Liver (tissue), 9 donors: ENCODE results near the gene ANKRD53. TPM values are rescaled to one million over a fixed set of nuclear protein-coding genes. Genes with fewer than 3 reads are reported as not detected.

Experiments
- DNase-seq: peaks from one replicate; pipeline ENCODE4 v3.0.0-alpha.2; 2017; ENCODE audit warnings: low spot score
- H3K27ac ChIP-seq, 2 donors: one replicate each; pipeline ENCODE4 v1.7.0; 2013; ENCODE audit warnings: inconsistent platforms in 2 of 2, low read length in 2 of 2, control low read depth in 1 of 2, low read depth in 1 of 2, mild to moderate bottlenecking in 1 of 2
- H3K27me3 ChIP-seq, 4 donors: one replicate each; pipeline versions ENCODE4 v1.6.1 to v1.7.0; 2013; ENCODE audit warnings: low read length in 3 of 4, inconsistent platforms in 1 of 4, mild to moderate bottlenecking in 1 of 4, moderate library complexity in 1 of 4; ENCODE audit not compliant: control insufficient read depth in 4 of 4, insufficient read depth in 4 of 4
- H3K36me3 ChIP-seq, 4 donors: one replicate each; pipeline versions ENCODE4 v1.6.1 to v1.7.0; 2013; ENCODE audit warnings: low read length in 3 of 4, mild to moderate bottlenecking in 3 of 4, low read depth in 1 of 4, moderate library complexity in 1 of 4; ENCODE audit not compliant: control insufficient read depth in 4 of 4, insufficient read depth in 3 of 4
- H3K4me1 ChIP-seq, 4 donors: one replicate each; pipeline versions ENCODE4 v1.6.1 to v1.7.0; 2013; ENCODE audit warnings: low read length in 3 of 4, mild to moderate bottlenecking in 3 of 4, moderate library complexity in 1 of 4; ENCODE audit not compliant: control insufficient read depth in 4 of 4, insufficient read depth in 4 of 4
- H3K4me3 ChIP-seq, 3 donors: one replicate each; pipeline versions ENCODE4 v1.6.1 to v1.7.0; 2013; ENCODE audit warnings: low read length in 3 of 3, control low read depth in 1 of 3, low read depth in 1 of 3, mild to moderate bottlenecking in 1 of 3
- H3K9ac ChIP-seq, 2 donors: one replicate each; pipeline ENCODE4 v1.7.0; 2013; ENCODE audit warnings: low read length in 2 of 2, mild to moderate bottlenecking in 2 of 2, moderate library complexity in 2 of 2, control low read depth in 1 of 2, low read depth in 1 of 2
- H3K9me3 ChIP-seq, 4 donors: one replicate each; pipeline versions ENCODE4 v1.6.1 to v1.7.0; 2013; ENCODE audit warnings: low read length in 3 of 4; ENCODE audit not compliant: control insufficient read depth in 4 of 4
- ATF3 ChIP-seq: IDR thresholded peaks from 2 replicates; pipeline ENCODE4 v1.6.1; 2016; ENCODE audit warnings: antibody characterized with exemption
- CTCF ChIP-seq: fragments of 150-350 bp; IDR thresholded peaks from 2 replicates; pipeline ENCODE4 v1.5.1; 2017; ENCODE audit warnings: improper control_type of control experiment, low read depth, low read length; ENCODE audit not compliant: missing input control
- FOXA1 ChIP-seq: IDR thresholded peaks from 2 replicates; pipeline ENCODE4 v1.6.1; 2016; ENCODE audit warnings: antibody characterized with exemption
- GABPA ChIP-seq, 2 donors: IDR thresholded peaks in 1 of 2; conservative IDR thresholded peaks in 1 of 2; 2 replicates each; pipeline ENCODE4 v1.6.1; 2016; ENCODE audit warnings: antibody characterized with exemption in 2 of 2, mild to moderate bottlenecking in 1 of 2, moderate library complexity in 1 of 2
- HNF4A ChIP-seq, 2 donors: conservative IDR thresholded peaks; 2 replicates each; pipeline ENCODE4 v1.6.1; 2016; ENCODE audit warnings: antibody characterized with exemption in 2 of 2, mild to moderate bottlenecking in 2 of 2
- RAD21 ChIP-seq, 2 donors: IDR thresholded peaks; 2 replicates each; pipeline ENCODE4 v1.6.1; 2016; ENCODE audit warnings: antibody characterized with exemption in 2 of 2, mild to moderate bottlenecking in 2 of 2
- REST ChIP-seq: IDR thresholded peaks from 2 replicates; pipeline ENCODE4 v1.6.1; 2016; ENCODE audit warnings: antibody characterized with exemption, mild to moderate bottlenecking
- SP1 ChIP-seq: IDR thresholded peaks from 2 replicates; pipeline ENCODE4 v1.6.1; 2018; ENCODE audit warnings: antibody characterized with exemption, mild to moderate bottlenecking
- TAF1 ChIP-seq: conservative IDR thresholded peaks from 2 replicates; pipeline ENCODE4 v1.6.1; 2016; ENCODE audit warnings: antibody characterized with exemption, mild to moderate bottlenecking
- YY1 ChIP-seq: IDR thresholded peaks from 2 replicates; pipeline ENCODE4 v1.6.1; 2016; ENCODE audit warnings: antibody characterized with exemption, mild to moderate bottlenecking
- ZBTB33 ChIP-seq: IDR thresholded peaks from 2 replicates; pipeline ENCODE4 v1.6.1; 2016; ENCODE audit warnings: antibody characterized with exemption
- WGBS: extraction: QIAGEN DNeasy Blood & Tissue Kit; methylation state at CpG from one replicate; pipeline ENCODE4 v1.1.7; 2013; 5-methylcytosine and 5-hydroxymethylcytosine counted together
- polyA plus RNA-seq, 2 donors: library from polyadenylated mRNA; stranded (reverse) in 1 of 2; unstranded in 1 of 2; fragments of 200-250 nt in 1 of 2; fragments of >200 nt in 1 of 2; fragmentation: Nextera tagmentation in 1 of 2; extraction: Ambion mirVana in 1 of 2; gene quantifications; one replicate each; pipeline versions ENCODE4 v1.2.1 to v1.2.3, GENCODE V29; 2013 to 2015
- total RNA-seq, 2 donors: library from RNA; depleted of rRNA; stranded (reverse); fragments of >200 nt; gene quantifications; one replicate each; pipeline ENCODE4 v1.2.3, GENCODE V29; 2014
- donor health status: healthy.
- donor health status: healthy.
- donor health status: healthy.
- donor health status: healthy.
- donor health status: healthy.

Gene ANKRD53
- total and polyA plus RNA-seq, 4 donors: 0.29 to 0.50 (median 0.39) TPM

- Histone ChIP-seq H3K27ac (no peak overlapping the region), H3K4me1 (peaks cover 0 to 8% (median under 1%) of the 10 kb centered on the region in 4 donors), H3K4me3 (peak overlapping the region in 1 of 3 donors; percentile 41), H3K9ac (no peak overlapping the region), H3K36me3 (no peaks in the 10 kb centered on the region), H3K27me3 (peaks cover 3 to 11% (median 7%) of the 10 kb centered on the region in 4 donors), H3K9me3 (no peaks in the 10 kb centered on the region)
- TF ChIP-seq TAF1 (no peak), RAD21 (IDR thresholded peaks at IDR 0.05) (peak; percentile 72 to 81), ATF3 (no peak), CTCF (peak; percentile 60)
- DNase-seq: peak; percentile 88
- WGBS: 4% methylated on average over 59 of the region's 59 CpGs
Measured at GRCh38 chr2:70964596-70965386, 13.6 kb upstream of the ANKRD53 start.

GRCh38 chr2:70965506-70965905 is 12.9 kb upstream of the ANKRD53 start:
- peak overlapping the region in 1 of 3 donors; percentile 41 for H3K4me3 ChIP-seq
- H3K36me3 ChIP-seq: no peaks in the 10 kb centered on the region
- peaks cover 3 to 11% (median 7%) of the 10 kb centered on the region in 4 donors for H3K27me3 ChIP-seq
- H3K27ac ChIP-seq: no peak overlapping the region
- WGBS: 68% methylated on average over 14 of the region's 14 CpGs
- H3K9me3 ChIP-seq: no peaks in the 10 kb centered on the region
- no peak for TF ChIP-seq HNF4A (conservative IDR thresholded peaks at IDR 0.05)
- no peak for TF ChIP-seq ZBTB33
- TF ChIP-seq SP1: no peak
- TF ChIP-seq CTCF: no peak
- TF ChIP-seq YY1: no peak
- no peak overlapping the region for H3K9ac ChIP-seq
- DNase-seq: peak; percentile 33
- H3K4me1 ChIP-seq: peaks cover 0 to 8% (median under 1%) of the 10 kb centered on the region in 4 donors

GRCh38 chr2:70966681-70967080 is 11.7 kb upstream of the ANKRD53 start:
- Histone ChIP-seq H3K4me1 (peaks cover 0 to 8% (median under 1%) of the 10 kb centered on the region in 4 donors), H3K9ac (no peak overlapping the region), H3K36me3 (no peaks in the 10 kb centered on the region), H3K27ac (no peak overlapping the region), H3K4me3 (no peak overlapping the region), H3K27me3 (peaks cover 3 to 11% (median 7%) of the 10 kb centered on the region in 4 donors), H3K9me3 (no peaks in the 10 kb centered on the region)
- WGBS: 71% methylated on average over 4 of the region's 4 CpGs
- no peak for DNase-seq
- TF ChIP-seq FOXA1: no peak
- no peak for TF ChIP-seq ATF3
- TF ChIP-seq YY1: no peak
- no peak for TF ChIP-seq GABPA (IDR thresholded peaks at IDR 0.05 in 1 of 2, conservative IDR thresholded peaks at IDR 0.05 in 1 of 2)
- TF ChIP-seq TAF1: no peak
- TF ChIP-seq SP1: no peak
- TF ChIP-seq ZBTB33: no peak
- no peak for TF ChIP-seq REST
- TF ChIP-seq HNF4A (conservative IDR thresholded peaks at IDR 0.05): no peak
